Adipose tissue (tissue), 3 donors: ENCODE measurements around the gene TRAP1. TPM values are rescaled to one million over a fixed set of nuclear protein-coding genes. Genes with fewer than 3 reads are reported as not detected.

ENCODE experiments used
- H3K27ac ChIP-seq: one replicate; pipeline ENCODE4 v1.5.1; 2013; ENCODE audit warnings: low read depth, low read length
- WGBS, 3 donors: extraction: QIAGEN DNeasy Blood & Tissue Kit; methylation state at CpG; one replicate each; pipeline ENCODE4 v1.1.7; 2013; 5-methylcytosine and 5-hydroxymethylcytosine counted together
- polyA plus RNA-seq, 3 donors: library from polyadenylated mRNA; stranded (reverse); fragments of 200-250 nt; gene quantifications; one replicate each; pipeline ENCODE4 v1.2.3, GENCODE V29; 2013
- donor health status: healthy with polysubstance abuse.
- donor health status: Bipolar disorder and iron deficiency.
- donor health status: healthy.

TRAP1 gene
- polyA plus RNA-seq, 3 donors, result 52.4 to 87.2 (median 65.8) TPM

- H3K27ac ChIP-seq, result no peak overlapping the region
- WGBS, 3 donors, result 84 to 91% (median 91%) methylated on average over 13 to 14 of the region's 14 CpGs
Observed at GRCh38 chr16:3643095-3643730, 74.1 kb downstream of the TRAP1 start.

- H3K27ac ChIP-seq, result no peak overlapping the region
- 68 to 79% (median 79%) methylated on average over 21 of the region's 21 CpGs for WGBS, 3 donors
Observed at GRCh38 chr16:3642397-3643094, 74.8 kb downstream of the TRAP1 start.

- no peak overlapping the region for H3K27ac ChIP-seq
- 89 to 96% (median 93%) methylated on average over 9 of the region's 9 CpGs for WGBS, 3 donors
Observed at GRCh38 chr16:3641801-3642396, 75.4 kb downstream of the TRAP1 start.

- WGBS, 3 donors, result 95 to 97% (median 96%) methylated on average over 16 to 17 of the region's 17 CpGs
- H3K27ac ChIP-seq, result no peak overlapping the region
Observed at GRCh38 chr16:3640632-3641501, 76.5 kb downstream of the TRAP1 start.

GRCh38 chr16:3640207-3640606 is 77.1 kb downstream of the TRAP1 start:
- WGBS, 3 donors, result 91 to 97% (median 93%) methylated on average over 3 of the region's 3 CpGs

GRCh38 chr16:3638916-3639644 is 78.2 kb downstream of the TRAP1 start:
- H3K27ac ChIP-seq, result no peak overlapping the region
- 83 to 95% (median 92%) methylated on average over 13 of the region's 13 CpGs for WGBS, 3 donors

More at GRCh38 chr16:3640207-3640606, 77.1 kb downstream of the TRAP1 start:
- H3K27ac ChIP-seq, result no peak overlapping the region

- H3K27ac ChIP-seq, result no peak overlapping the region
- 59 to 69% (median 69%) methylated on average over 3 of the region's 3 CpGs for WGBS, 3 donors
Observed at GRCh38 chr16:3637371-3637923, 79.9 kb downstream of the TRAP1 start.

GRCh38 chr16:3625911-3626732 is 91.2 kb downstream of the TRAP1 start:
- WGBS, 3 donors, result 75 to 85% (median 81%) methylated on average over 4 of the region's 4 CpGs
- H3K27ac ChIP-seq, result no peak overlapping the region

- WGBS, 3 donors, result 86 to 95% (median 93%) methylated on average over 5 of the region's 5 CpGs
- H3K27ac ChIP-seq, result no peak overlapping the region
Observed at GRCh38 chr16:3625331-3625730, 92.0 kb downstream of the TRAP1 start.

GRCh38 chr16:3623642-3624041 is 93.7 kb downstream of the TRAP1 start:
- no peak overlapping the region for H3K27ac ChIP-seq
- WGBS, 3 donors, result 92 to 94% (median 93%) methylated on average over 3 of the region's 3 CpGs

GRCh38 chr16:3618769-3619141 is 98.6 kb downstream of the TRAP1 start:
- WGBS, 3 donors, result 64 to 87% (median 64%) methylated on average over 3 of the region's 3 CpGs
- H3K27ac ChIP-seq, result no peak overlapping the region

- no peak overlapping the region for H3K27ac ChIP-seq
- WGBS, 3 donors, result 72 to 80% (median 76%) methylated on average over 32 to 34 of the region's 34 CpGs
Observed at GRCh38 chr16:3612510-3613466, 104.5 kb downstream of the TRAP1 start.

GRCh38 chr16:3611146-3611975 is 106.0 kb downstream of the TRAP1 start, which contains the start of gene SLX4:
Gene SLX4, minus strand, starts transcription at chr16:3611606. Its CDS starts 2,642 bp downstream, at chr16:3608964.
- WGBS, 3 donors, result 0 to 1% (median 1%) methylated on average over 50 to 86 of the region's 86 CpGs
- H3K27ac ChIP-seq, result no peak within 1 kb of the TSS

- no peak overlapping the region for H3K27ac ChIP-seq
- WGBS, 3 donors, result 0 to 4% (median 2%) methylated on average over 10 of the region's 10 CpGs
Observed at GRCh38 chr16:3610698-3611145, 106.6 kb downstream of the TRAP1 start.
